MM.1S (cell line): ENCODE data around the gene PLA2G2F.

Experiments
- DNase-seq: peaks from one replicate; pipeline ENCODE4 v3.0.0-alpha.2; 2015
- H2AFZ ChIP-seq: fragments of 300-600 bp; sonication (generic); 2 replicates; pipeline ENCODE4 v1.6.0; 2016; ENCODE audit warnings: antibody characterized with exemption, low read length
- H3F3A ChIP-seq: fragments of 300-600 bp; sonication (generic); 2 replicates; pipeline ENCODE4 v1.6.1; 2016; ENCODE audit warnings: mild to moderate bottlenecking, antibody characterized with exemption, low read length, moderate library complexity, mixed read lengths; ENCODE audit not compliant: insufficient read depth
- H3K27ac ChIP-seq: fragments of 300-600 bp; sonication (generic); 2 replicates; pipeline ENCODE4 v1.5.1; 2016; ENCODE audit warnings: mild to moderate bottlenecking, low read length
- H3K27me3 ChIP-seq: fragments of 300-600 bp; sonication (generic); replicated peaks from 2 replicates; pipeline ENCODE4 v1.6.0; 2016; ENCODE audit warnings: low read length; ENCODE audit not compliant: insufficient read depth
- H3K36me3 ChIP-seq: fragments of 300-600 bp; sonication (generic); replicated peaks from 2 replicates; pipeline ENCODE4 v1.6.1; 2016; ENCODE audit warnings: mild to moderate bottlenecking, low read length, mixed read lengths; ENCODE audit not compliant: insufficient read depth
- H3K4me1 ChIP-seq: fragments of 300-600 bp; sonication (generic); 2 replicates; pipeline ENCODE4 v1.6.1; 2016; ENCODE audit warnings: low read length, mixed read lengths
- H3K4me2 ChIP-seq: fragments of 300-600 bp; sonication (generic); 2 replicates; pipeline ENCODE4 v1.6.0; 2016; ENCODE audit warnings: low read depth, low read length
- H3K4me3 ChIP-seq: fragments of 300-600 bp; sonication (generic); 2 replicates; pipeline ENCODE4 v1.5.1; 2016; ENCODE audit warnings: low read length, mixed read lengths
- H3K79me2 ChIP-seq: fragments of 300-600 bp; sonication (generic); 2 replicates; pipeline ENCODE4 v1.6.1; 2016; ENCODE audit warnings: mixed run types, low read length, mixed read lengths
- H3K9ac ChIP-seq: fragments of 300-600 bp; sonication (generic); 2 replicates; pipeline ENCODE4 v1.6.1; 2016; ENCODE audit warnings: low read length, mixed read lengths
- H3K9me2 ChIP-seq: fragments of 300-600 bp; sonication (generic); replicated peaks from 2 replicates; pipeline ENCODE4 v1.6.1; 2016; ENCODE audit warnings: mild to moderate bottlenecking, low read length, mixed read lengths; ENCODE audit not compliant: insufficient read depth
- H3K9me3 ChIP-seq: fragments of 300-600 bp; sonication (generic); replicated peaks from 2 replicates; pipeline ENCODE4 v1.6.1; 2016; ENCODE audit warnings: mild to moderate bottlenecking, low read length, mixed read lengths; ENCODE audit not compliant: insufficient read depth
- H4K20me1 ChIP-seq: fragments of 300-600 bp; sonication (generic); 2 replicates; pipeline ENCODE4 v1.6.1; 2016; ENCODE audit warnings: mild to moderate bottlenecking, low read length, moderate library complexity, mixed read lengths; ENCODE audit not compliant: insufficient read depth
- EZH2 ChIP-seq: fragments of 300-600 bp; sonication (generic); optimal IDR thresholded peaks from 2 replicates; pipeline ENCODE3; 2017; ENCODE audit warnings: low read depth, mild to moderate bottlenecking, antibody characterized with exemption, low read length, mixed read lengths
- EZH2phosphoT487 ChIP-seq: fragments of 300-600 bp; sonication (generic); IDR thresholded peaks from 2 replicates; pipeline ENCODE4 v1.6.1; 2018; ENCODE audit warnings: antibody characterized with exemption, low read length
- TF ChIP-seq, protein P1 (sequence below): fragments of 300-600 bp; sonication (generic); IDR thresholded peaks from 2 replicates; pipeline ENCODE4 v1.5.1; 2016; ENCODE audit warnings: antibody characterized with exemption, low read length, mixed read lengths

PLA2G2F gene

DNA sequence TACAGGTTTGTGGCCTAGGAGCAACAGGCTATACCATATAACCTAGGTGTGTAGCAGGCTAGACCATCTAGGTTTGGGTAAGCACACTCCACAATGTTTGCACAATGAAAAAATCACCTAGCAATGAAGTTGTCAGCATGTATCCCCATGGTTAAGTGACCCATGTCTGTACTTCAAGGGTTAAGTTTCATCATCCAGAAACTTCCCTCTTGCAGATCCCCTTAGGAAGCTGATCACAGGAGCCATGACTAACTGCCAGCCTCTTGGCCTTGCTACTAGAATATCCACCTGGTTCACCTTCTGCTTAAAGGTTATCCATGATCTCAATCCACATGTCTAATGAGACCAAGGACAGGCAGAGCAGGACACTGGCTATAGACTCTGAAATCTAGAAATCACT is 43.3 kb downstream of the PLA2G2F start:
- no peak overlapping the region for H3K4me3 ChIP-seq
- H3F3A ChIP-seq, result no peaks in the 10 kb centered on the region
- H3K4me2 ChIP-seq, result no peak overlapping the region
- H3K9me2 ChIP-seq, result no peaks in the 10 kb centered on the region
- no peaks in the 10 kb centered on the region for H3K9me3 ChIP-seq
- TF ChIP-seq EZH2 (no peak), EZH2phosphoT487 (no peak)
- TF ChIP-seq, protein P1, sequence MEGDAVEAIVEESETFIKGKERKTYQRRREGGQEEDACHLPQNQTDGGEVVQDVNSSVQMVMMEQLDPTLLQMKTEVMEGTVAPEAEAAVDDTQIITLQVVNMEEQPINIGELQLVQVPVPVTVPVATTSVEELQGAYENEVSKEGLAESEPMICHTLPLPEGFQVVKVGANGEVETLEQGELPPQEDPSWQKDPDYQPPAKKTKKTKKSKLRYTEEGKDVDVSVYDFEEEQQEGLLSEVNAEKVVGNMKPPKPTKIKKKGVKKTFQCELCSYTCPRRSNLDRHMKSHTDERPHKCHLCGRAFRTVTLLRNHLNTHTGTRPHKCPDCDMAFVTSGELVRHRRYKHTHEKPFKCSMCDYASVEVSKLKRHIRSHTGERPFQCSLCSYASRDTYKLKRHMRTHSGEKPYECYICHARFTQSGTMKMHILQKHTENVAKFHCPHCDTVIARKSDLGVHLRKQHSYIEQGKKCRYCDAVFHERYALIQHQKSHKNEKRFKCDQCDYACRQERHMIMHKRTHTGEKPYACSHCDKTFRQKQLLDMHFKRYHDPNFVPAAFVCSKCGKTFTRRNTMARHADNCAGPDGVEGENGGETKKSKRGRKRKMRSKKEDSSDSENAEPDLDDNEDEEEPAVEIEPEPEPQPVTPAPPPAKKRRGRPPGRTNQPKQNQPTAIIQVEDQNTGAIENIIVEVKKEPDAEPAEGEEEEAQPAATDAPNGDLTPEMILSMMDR, result no peak
- no peaks in the 10 kb centered on the region for H4K20me1 ChIP-seq
- H3K79me2 ChIP-seq, result no peaks in the 10 kb centered on the region
- H3K4me1 ChIP-seq, result no peaks in the 10 kb centered on the region
- no peaks in the 10 kb centered on the region for H3K36me3 ChIP-seq
- no peak for DNase-seq
- H3K27ac ChIP-seq, result no peak overlapping the region
- H3K9ac ChIP-seq, result no peak overlapping the region
- peaks cover 72% of the 10 kb centered on the region for H3K27me3 ChIP-seq
- H2AFZ ChIP-seq, result no peak overlapping the region

- Histone ChIP-seq H3K9me3 (no peaks in the 10 kb centered on the region), H3F3A (no peaks in the 10 kb centered on the region), H3K4me2 (no peak overlapping the region), H3K79me2 (no peaks in the 10 kb centered on the region), H3K9me2 (no peaks in the 10 kb centered on the region), H3K36me3 (no peaks in the 10 kb centered on the region), H3K27me3 (peaks cover 72% of the 10 kb centered on the region), H3K4me1 (no peaks in the 10 kb centered on the region), H4K20me1 (no peaks in the 10 kb centered on the region), H2AFZ (no peak overlapping the region), H3K27ac (no peak overlapping the region), H3K9ac (no peak overlapping the region), H3K4me3 (no peak overlapping the region)
- no peak for DNase-seq
- TF ChIP-seq EZH2phosphoT487 (no peak), EZH2 (no peak)
- TF ChIP-seq, protein P1, result no peak
Observed at GRCh38 chr1:20183035-20183434, 43.9 kb downstream of the PLA2G2F start.

- peaks cover 76% of the 10 kb centered on the region for H3K27me3 ChIP-seq
- H3K27ac ChIP-seq, result no peak overlapping the region
- H3K4me3 ChIP-seq, result no peak overlapping the region
- H2AFZ ChIP-seq, result no peak overlapping the region
- no peaks in the 10 kb centered on the region for H3K79me2 ChIP-seq
- no peaks in the 10 kb centered on the region for H3F3A ChIP-seq
- H3K9ac ChIP-seq, result no peak overlapping the region
- TF ChIP-seq, protein P1, result no peak
- TF ChIP-seq EZH2phosphoT487, result no peak
- no peak for TF ChIP-seq EZH2
- no peak overlapping the region for H3K4me2 ChIP-seq
- H3K9me2 ChIP-seq, result no peaks in the 10 kb centered on the region
- H4K20me1 ChIP-seq, result no peaks in the 10 kb centered on the region
- no peaks in the 10 kb centered on the region for H3K4me1 ChIP-seq
- DNase-seq, result no peak
- no peaks in the 10 kb centered on the region for H3K36me3 ChIP-seq
- no peaks in the 10 kb centered on the region for H3K9me3 ChIP-seq
Observed at GRCh38 chr1:20183616-20184271, 44.6 kb downstream of the PLA2G2F start.
